Measurements from ENCODE around the gene SZT2. TPM values are rescaled to one million over a fixed set of nuclear protein-coding genes. Genes with fewer than 3 reads are reported as not detected.

The SZT2 gene
- total RNA-seq, 2 donors from 2014 or later, result 30.3 to 76.9 TPM

- Histone ChIP-seq H3K36me3 (peaks cover 0 to 19% of the 10 kb centered on the region in 2 donors), H3K27ac (no peak overlapping the region)
- WGBS, result 81% methylated on average over 22 of the region's 22 CpGs
These were observed 62.2 kb downstream of the SZT2 start for GRCh38 chr1:43451701-43452532.

DNA sequence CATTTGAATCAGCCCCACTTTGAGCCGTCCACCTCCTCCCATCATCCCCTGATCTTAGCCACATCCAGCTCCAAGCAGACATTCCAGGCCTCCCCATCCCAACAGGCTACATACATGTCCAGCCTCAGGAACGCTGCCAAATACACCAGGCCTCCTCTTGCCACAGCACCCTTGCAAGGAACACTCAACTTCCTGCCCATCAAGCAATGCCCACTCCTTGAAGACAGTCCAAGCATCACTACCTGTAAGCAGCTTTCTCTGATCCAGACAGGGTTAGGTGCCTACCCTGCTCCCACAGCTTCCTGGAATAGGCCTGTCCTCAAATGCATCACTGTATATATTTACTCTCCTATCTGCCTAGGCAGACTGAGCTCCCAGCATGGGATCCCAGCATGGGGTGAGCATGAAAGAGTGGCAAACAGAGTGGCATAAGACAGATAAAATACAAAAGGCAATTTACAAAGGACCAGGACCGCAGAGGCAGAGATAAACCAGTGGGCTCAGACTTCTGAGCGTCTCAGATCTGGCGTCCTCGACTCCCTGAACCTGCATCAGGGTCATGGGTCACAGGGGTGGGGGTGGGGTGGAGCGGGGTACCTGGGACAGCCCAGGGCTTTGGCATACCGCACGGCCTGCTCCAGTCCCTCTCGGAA is 63.2 kb downstream of the SZT2 start:
- intact Hi-C loops (cut with DNase I), result no loop called here
- DNase-seq (ENCODE audit: low spot score), result peak; percentile 39
- no peaks in the 10 kb centered on the region for H3K4me1 ChIP-seq (replicated peaks)

More at GRCh38 chr1:43451701-43452532, 62.2 kb downstream of the SZT2 start:
- no peak for TF ChIP-seq POLR2A (IDR thresholded peaks at IDR 0.05)
- no peak for TF ChIP-seq POLR2AphosphoS5 (IDR thresholded peaks at IDR 0.05)
- no peak for TF ChIP-seq CTCF (IDR thresholded peaks at IDR 0.05)
- Histone ChIP-seq H3K4me1 (replicated peaks) (no peaks in the 10 kb centered on the region), H3K9me3 (no peaks in the 10 kb centered on the region), H3K27me3 (replicated peaks; ENCODE audit: insufficient read depth) (no peaks in the 10 kb centered on the region), H3K4me3 (no peak overlapping the region)
- DNase-seq (ENCODE audit: low spot score), result no peak
- intact Hi-C loops (cut with DNase I), result no loop called here

GRCh38 chr1:43453442-43454269 is 64.0 kb downstream of the SZT2 start, which contains the start of gene HYI:
Gene HYI, minus strand, starts transcription at chr1:43453931. Its CDS starts 138 bp downstream, at chr1:43453793.
- Histone ChIP-seq H3K36me3 (peaks cover 0 to 3% of the 10 kb centered on the region in 2 donors), H3K27me3 (replicated peaks; ENCODE audit: insufficient read depth) (no peaks in the 10 kb centered on the region), H3K27ac (peak within 1 kb of the TSS; percentile 93 to 94), H3K4me3 (peak within 1 kb of the TSS; percentile 56), H3K4me1 (replicated peaks) (no peaks in the 10 kb centered on the region), H3K9me3 (no peaks in the 10 kb centered on the region)
- intact Hi-C loops (cut with DNase I), result no loop called here
- under 1% methylated on average over 43 of the region's 87 CpGs for WGBS
- TF ChIP-seq CTCF (IDR thresholded peaks at IDR 0.05) (no peak), POLR2AphosphoS5 (IDR thresholded peaks at IDR 0.05) (peak; percentile 76), POLR2A (IDR thresholded peaks at IDR 0.05) (peak; percentile 56)
- peak; percentile 81 for DNase-seq (ENCODE audit: low spot score)

More for the DNA sequence above, 63.2 kb downstream of the SZT2 start:
- no peaks in the 10 kb centered on the region for H3K9me3 ChIP-seq
- WGBS, result 11% methylated on average over 10 of the region's 10 CpGs
- peak overlapping the region; percentile 56 for H3K4me3 ChIP-seq
- TF ChIP-seq POLR2A (IDR thresholded peaks at IDR 0.05) (no peak), POLR2AphosphoS5 (IDR thresholded peaks at IDR 0.05) (no peak), CTCF (IDR thresholded peaks at IDR 0.05) (no peak)
- H3K27ac ChIP-seq, result peak overlapping the region; percentile 93 to 94
- H3K36me3 ChIP-seq, result peaks cover 0 to 9% of the 10 kb centered on the region in 2 donors
- H3K27me3 ChIP-seq (replicated peaks; ENCODE audit: insufficient read depth), result no peaks in the 10 kb centered on the region

DNA sequence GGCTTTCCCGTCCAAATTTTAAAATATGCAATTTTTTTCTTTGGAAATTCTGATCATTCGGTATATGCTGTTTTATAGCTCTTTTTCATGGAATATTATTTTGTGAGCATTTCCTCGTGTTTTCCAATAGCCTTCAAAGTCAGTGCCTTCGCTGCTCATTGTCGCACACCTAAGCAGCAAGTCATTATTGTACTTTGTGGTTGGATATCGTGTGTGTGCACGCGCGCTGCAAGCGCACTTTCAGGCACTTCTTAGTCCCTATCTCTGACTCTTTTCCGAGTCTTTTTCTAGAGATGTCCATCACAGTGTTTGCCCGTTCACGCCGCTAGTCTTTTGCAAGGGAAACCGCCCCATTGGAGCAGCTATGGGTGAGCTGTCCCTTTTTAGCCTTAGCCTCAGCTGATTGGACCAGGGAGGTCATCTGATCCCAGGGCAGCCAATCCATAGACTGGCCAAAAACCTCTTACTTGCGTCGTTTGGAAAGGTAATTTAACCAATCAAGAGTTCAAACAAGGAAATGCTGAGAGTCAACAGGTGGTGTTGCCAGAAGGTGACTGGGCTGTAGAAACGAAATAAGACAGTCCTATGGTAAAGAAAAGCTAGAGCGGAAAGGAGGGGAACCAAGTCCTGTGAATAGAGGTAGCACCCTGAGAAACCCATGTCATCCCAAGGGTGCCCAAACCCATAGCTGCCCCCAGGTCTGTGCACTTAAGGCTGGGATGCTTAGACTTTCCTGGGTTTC is 64.7 kb downstream of the SZT2 start:
- WGBS, result 9% methylated on average over 19 of the region's 19 CpGs
- Histone ChIP-seq H3K27ac (peak overlapping the region; percentile 93 to 94), H3K36me3 (no peaks in the 10 kb centered on the region), H3K27me3 (replicated peaks; ENCODE audit: insufficient read depth) (no peaks in the 10 kb centered on the region), H3K4me1 (replicated peaks) (no peaks in the 10 kb centered on the region), H3K9me3 (no peaks in the 10 kb centered on the region), H3K4me3 (peak overlapping the region; percentile 56)
- DNase-seq (ENCODE audit: low spot score), result peak; percentile 61
- peak; percentile 37 for TF ChIP-seq POLR2A (IDR thresholded peaks at IDR 0.05)
- peak; percentile 70 for TF ChIP-seq POLR2AphosphoS5 (IDR thresholded peaks at IDR 0.05)
- peak in 2 of 4 experiments; percentile 15 to 29 for TF ChIP-seq CTCF (IDR thresholded peaks at IDR 0.05)
- intact Hi-C loops (cut with DNase I), result no loop called here
